Measurements from ENCODE around the gene THADA.
A peak's percentile ranks its signal among the peaks of the same experiment; 100 is the strongest.

Gene THADA

DNA sequence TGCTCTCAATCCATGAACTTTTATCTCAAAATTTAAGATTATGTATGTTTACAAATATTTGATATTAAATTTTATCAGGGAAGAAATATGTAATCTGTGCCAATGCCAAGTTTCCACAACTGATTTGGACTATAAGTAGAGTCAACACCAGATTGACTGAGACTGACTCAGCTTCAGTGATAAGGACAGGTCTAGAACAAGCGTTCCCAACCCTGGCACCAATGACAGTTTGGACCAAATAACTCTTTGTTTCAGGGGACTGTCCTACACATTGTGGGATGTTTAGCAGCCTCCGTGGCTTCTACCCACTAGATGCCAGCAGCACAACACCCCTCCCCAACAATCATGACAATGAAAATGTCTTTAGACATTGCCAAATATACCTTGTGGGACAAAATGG lies 165.3 kb downstream of the THADA start:
- DNase-seq, result no peak

- DNase-seq, result no peak
Measured at GRCh38 chr2:43429369-43429768, 166.5 kb downstream of the THADA start.

DNA sequence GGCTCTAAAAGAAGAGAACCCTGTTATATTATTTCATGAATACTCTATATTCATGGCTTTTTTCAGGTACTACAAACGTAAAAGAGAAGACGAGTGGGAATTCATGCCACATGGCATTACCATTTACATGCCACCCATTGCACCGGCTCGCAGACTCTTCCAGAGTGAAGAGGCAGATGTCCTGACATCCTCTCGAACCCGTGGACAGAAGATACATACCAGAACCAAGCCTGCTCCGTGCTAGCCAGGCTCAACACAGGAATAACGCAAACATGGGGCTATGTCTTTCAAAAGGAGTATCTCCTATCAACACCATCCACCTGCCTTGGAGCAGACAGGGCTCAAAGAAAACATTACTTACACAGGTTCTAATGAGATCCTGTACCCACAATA lies 168.8 kb downstream of the THADA start:
- no peak for DNase-seq

GRCh38 chr2:43426305-43427031 lies 169.4 kb downstream of the THADA start:
- peak; percentile 68 for DNase-seq

- DNase-seq, result no peak
Measured at GRCh38 chr2:43425659-43426058, 170.2 kb downstream of the THADA start.

- no peak for DNase-seq
Measured at GRCh38 chr2:43424262-43425207, 171.3 kb downstream of the THADA start.

GRCh38 chr2:43423941-43424261 lies 171.9 kb downstream of the THADA start:
- DNase-seq, result no peak

DNA sequence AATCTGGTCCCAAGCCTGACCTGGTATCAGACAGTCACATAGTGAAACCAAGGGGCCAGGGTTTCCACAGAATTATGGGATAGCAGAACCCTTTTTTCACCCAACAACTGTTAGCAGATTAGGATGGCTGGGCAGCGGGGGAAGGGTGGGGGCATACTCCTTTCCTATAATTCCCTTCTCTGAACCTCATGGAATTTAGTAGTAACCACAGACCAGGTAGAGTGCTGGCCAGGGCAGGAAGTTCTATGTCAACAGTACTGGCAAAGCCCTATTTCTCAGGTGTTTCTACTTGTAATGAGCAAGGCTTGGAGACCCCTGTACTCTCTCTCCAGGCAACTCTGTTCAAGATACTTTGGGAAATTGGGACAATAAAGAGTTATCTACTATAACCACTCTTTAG lies 174.6 kb downstream of the THADA start:
- DNase-seq, result no peak

- no peak for DNase-seq
Measured at GRCh38 chr2:43420389-43420801, 175.4 kb downstream of the THADA start.

DNA sequence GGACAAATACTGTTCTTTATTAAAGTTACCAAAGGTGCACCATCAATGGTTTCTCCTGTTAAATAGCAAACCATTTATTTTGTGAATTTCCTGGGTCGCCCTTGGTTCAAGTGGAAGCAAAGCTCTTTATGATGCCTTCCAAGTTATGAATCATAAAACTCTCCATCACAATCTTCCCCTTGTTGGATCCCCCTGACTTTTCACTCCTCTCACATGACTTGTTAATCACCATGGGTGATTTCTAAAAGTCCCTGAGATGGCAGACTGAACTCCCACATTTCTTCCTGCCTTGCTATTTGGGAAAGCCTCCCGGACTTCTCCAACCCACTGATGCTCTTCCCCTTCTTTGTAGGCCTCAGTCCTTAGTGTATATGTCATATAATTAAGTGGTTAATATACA lies 176.0 kb downstream of the THADA start:
- no peak for DNase-seq

DNA sequence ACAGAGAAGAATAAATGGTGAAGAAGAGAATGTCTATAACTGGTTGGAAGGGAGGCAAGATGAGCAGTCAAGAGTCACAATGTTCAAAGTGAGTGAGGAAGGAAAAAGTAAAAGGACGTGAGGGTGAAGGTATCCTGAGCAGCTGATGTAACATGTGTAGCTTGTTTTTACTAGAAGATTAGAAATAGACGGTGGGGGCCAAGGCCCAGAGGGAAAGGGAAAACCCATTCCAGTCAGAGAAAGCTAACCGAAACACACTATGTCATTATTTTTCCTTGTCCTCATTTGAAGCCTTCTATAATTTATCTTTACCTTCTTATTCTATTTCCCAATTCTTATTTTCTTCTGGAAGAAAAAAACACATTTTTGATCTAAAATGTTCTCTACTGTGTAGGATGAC lies 176.6 kb downstream of the THADA start:
- DNase-seq, result no peak

- no peak for DNase-seq
Measured at GRCh38 chr2:43418680-43419079, 177.2 kb downstream of the THADA start.

DNA sequence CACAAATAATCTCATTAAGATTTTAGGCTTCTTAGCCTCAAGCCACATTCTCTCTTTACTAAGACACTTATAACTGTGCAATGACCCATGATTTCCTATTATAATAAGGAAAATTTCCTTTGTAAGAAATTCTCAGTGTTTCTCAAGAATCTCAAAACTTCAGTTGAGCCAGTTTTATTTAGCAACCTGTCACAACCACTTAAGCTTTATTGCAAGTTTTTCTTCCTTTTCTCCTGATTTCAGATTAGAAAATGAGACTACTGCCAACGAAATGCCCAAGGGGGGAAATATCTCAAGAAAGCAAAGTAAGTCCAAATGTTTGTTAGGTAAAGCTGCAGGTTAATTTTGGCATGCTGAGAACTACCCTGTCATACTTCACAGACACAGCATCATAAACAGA lies 178.5 kb downstream of the THADA start:
- no peak for DNase-seq

- no peak for DNase-seq
Measured at GRCh38 chr2:43415592-43415991, 180.2 kb downstream of the THADA start.

- no peak for DNase-seq
Measured at GRCh38 chr2:43414586-43415135, 181.2 kb downstream of the THADA start.

- no peak for DNase-seq
Measured at GRCh38 chr2:43414033-43414432, 181.8 kb downstream of the THADA start.

DNA sequence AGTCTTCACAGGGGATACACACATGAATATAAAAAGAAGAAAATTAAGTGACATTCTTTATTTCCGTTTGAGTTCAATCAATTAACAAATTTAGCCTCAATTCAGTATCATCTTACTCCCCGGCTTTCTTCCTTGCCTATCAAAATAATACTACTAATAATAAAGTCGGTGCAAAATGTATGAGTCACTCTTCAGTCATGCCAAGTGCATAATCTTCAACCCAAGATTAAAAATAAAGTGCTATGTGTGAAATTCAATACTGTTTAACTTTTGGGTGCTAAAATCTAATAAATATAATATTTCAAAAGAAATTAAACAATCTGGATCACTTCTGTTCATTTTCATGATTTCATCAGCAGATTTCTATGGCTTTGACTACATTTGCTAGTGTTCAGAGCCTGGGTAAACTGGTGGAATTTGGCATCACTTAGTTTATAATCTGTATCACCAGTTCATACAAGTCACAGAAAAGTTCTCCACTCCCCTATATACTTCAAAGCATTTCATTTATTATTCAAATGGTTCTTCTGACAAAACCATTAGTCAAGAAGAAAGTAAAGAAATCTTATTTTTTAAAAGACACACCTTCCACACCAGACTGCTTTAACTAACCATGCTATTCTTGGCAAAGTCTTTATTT lies 183.6 kb downstream of the THADA start:
- no peak for DNase-seq

- no peak for DNase-seq
Measured at GRCh38 chr2:43410055-43410604, 185.7 kb downstream of the THADA start.

GRCh38 chr2:43408407-43409160 lies 187.3 kb downstream of the THADA start:
- no peak for DNase-seq

DNA sequence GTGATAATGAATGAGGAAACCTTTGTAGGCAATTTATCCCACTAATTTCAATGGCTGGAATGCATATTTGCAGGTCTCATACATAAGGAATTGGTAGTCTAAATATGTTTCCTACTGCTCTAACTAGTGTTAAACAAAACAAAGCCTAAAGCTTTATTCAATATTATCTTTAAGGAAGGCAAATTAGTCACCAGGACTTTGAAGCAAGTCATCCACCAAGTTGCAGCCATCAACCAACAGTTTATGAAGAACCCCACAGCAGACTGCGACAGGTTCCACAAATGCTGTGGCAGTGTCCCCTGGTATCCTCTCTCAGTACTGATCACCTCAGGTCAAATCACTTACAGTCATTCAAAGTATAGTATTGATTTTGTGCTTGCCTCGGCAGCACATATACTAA lies 187.9 kb downstream of the THADA start:
- no peak for DNase-seq

- no peak for DNase-seq
Measured at GRCh38 chr2:43406651-43407279, 189.1 kb downstream of the THADA start.

DNA sequence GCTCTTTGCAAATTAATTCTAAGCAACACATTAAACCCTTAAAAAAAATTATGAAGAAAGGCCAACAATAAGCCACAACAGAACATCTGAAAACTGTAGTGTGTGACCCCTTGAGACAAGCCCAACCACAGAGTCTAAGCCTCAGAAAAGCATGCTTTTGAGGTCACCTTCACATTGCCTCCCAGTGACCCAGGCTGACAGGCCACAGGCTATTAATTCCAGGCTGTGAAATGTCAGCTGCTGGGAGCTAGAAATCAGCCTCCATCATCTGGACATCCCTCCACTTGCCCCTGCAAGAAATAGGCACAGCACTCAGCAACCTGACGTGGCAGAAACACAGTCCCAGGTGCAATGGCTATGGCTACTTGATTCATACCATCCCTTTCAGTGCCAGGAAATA lies 190.0 kb downstream of the THADA start:
- DNase-seq, result no peak

All from stimulated activated CD8-positive, alpha-beta memory T cell treated with anti-CD3 and anti-CD28 coated beads, Interleukin-4, amount 100 ng/mL, for 48 hours (primary cell).